ENCODE measurements around the gene FOXD4.
A peak's percentile ranks its signal among the peaks of the same experiment; 100 is the strongest.
"Not testable (repeated sequence)": the region's sequence is repeated elsewhere in the genome, so short reads cannot be mapped to it uniquely, and the experiment has no call there.

The FOXD4 gene

DNA sequence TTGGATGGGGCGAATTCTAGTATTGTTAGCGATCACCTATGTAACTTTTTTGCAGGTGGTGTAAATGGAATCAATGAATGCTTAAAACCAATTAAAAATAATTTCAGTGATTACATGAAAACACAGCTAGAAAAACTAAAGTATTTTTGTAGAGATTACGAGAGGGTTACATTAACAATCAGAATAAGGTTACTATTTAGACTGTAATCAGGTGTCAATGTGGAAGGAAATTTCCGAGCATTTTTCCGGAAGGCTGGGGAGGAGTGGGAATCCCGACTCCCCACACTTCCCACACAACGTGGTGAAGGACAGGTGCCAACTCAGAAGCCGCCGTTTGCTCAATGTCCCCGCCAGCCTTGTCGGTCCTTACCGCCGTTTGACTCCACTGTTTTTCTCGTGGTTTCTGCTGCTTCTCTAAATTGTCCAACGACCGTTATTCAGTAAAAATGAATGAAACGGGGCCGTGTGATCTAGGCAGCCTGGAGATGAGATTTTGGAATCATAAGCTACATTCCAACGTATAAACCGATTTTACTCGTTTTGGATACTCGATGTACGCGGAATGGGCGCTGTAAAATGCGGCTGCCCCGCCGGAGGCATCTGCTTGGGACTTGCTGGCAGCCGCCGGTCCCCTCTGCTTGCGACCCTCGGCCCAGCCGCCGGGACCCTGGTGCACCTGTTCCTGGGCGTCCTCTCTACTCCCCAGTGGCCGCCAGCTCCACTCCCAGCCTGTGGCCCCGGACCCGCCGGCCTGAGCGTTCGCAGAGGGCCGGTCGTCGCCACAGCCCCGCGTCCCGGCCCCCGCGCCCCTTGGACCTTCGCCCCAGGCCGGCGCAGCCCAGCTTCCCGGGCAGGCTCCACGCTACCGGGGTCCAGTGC lies 5.4 kb downstream of the FOXD4 start:
- H3K4me1 ChIP-seq (ENCODE audit: insufficient read depth, low read length); H3K27ac ChIP-seq (ENCODE audit: low read depth, low read length); H3K9ac ChIP-seq (ENCODE audit: low read depth, low read length); H3K36me3 ChIP-seq (ENCODE audit: insufficient read depth, low read length); H3K9me3 ChIP-seq (ENCODE audit: insufficient read depth, low read depth, low read length): not testable (repeated sequence)
- Histone ChIP-seq H3K4me3 (ENCODE audit: low read length) (peak overlapping the region; percentile 48; the same call in 1 of the 2 replicates), H3K27me3 (ENCODE audit: insufficient read depth, low read length) (peaks cover 97% of the 10 kb centered on the region)
- 2% methylated on average over 38 of the region's 55 CpGs for WGBS

DNA sequence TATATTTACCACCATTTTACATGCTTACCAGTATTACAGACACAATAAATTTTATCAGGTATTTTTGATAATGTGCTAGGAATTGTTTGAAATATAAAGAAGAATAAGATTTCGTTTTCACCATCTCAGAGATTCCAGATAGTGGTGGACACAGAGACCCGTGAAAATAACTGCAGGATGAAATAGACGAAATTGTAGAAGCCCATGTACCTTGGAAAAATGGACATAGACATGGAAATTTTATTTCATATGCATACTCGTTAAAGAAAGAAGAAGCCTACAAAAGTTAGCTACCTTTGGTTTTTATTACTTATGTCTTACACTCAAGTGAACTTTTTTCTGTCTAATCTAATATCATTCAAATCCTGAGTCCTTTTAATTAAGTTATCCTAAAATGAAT lies 7.5 kb downstream of the FOXD4 start:
- not testable (repeated sequence) for H3K4me3 ChIP-seq (ENCODE audit: low read length)
- WGBS = 50% methylated on average over 3 of the region's 4 CpGs
- H3K27me3 ChIP-seq (ENCODE audit: insufficient read depth, low read length) = peaks cover 93% of the 10 kb centered on the region

DNA sequence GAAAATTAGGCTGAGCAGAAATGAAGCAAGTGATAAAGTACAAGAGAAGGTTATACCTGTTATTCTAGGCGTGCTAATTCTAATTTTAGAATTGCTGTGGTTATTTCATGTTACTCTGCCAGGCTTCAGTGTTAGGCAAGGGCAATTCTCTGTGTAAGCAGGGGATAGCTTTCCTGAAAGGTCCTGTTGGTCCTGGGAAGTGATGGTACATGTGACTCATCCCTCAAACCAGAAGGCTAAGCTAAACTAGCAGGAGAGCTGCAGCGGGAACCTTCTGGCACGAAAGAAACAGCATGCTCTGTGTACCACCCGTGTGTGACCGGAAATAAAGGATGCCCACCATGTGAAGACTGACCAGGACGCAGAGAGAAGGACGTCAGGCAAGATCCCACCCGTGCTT lies 8.7 kb downstream of the FOXD4 start:
- H3K9me3 ChIP-seq (ENCODE audit: insufficient read depth, low read depth, low read length); H3K27ac ChIP-seq (ENCODE audit: low read depth, low read length); H3K9ac ChIP-seq (ENCODE audit: low read depth, low read length); H3K4me1 ChIP-seq (ENCODE audit: insufficient read depth, low read length); H3K36me3 ChIP-seq (ENCODE audit: insufficient read depth, low read length); H3K4me3 ChIP-seq (ENCODE audit: low read length): not testable (repeated sequence)
- WGBS = 29% methylated on average over 4 of the region's 8 CpGs
- H3K27me3 ChIP-seq (ENCODE audit: insufficient read depth, low read length) = peaks cover 86% of the 10 kb centered on the region

More for the DNA sequence above, 7.5 kb downstream of the FOXD4 start:
- not testable (repeated sequence) for H3K36me3 ChIP-seq (ENCODE audit: insufficient read depth, low read length); H3K4me1 ChIP-seq (ENCODE audit: insufficient read depth, low read length); H3K27ac ChIP-seq (ENCODE audit: low read depth, low read length); H3K9ac ChIP-seq (ENCODE audit: low read depth, low read length); H3K9me3 ChIP-seq (ENCODE audit: insufficient read depth, low read depth, low read length)

DNA sequence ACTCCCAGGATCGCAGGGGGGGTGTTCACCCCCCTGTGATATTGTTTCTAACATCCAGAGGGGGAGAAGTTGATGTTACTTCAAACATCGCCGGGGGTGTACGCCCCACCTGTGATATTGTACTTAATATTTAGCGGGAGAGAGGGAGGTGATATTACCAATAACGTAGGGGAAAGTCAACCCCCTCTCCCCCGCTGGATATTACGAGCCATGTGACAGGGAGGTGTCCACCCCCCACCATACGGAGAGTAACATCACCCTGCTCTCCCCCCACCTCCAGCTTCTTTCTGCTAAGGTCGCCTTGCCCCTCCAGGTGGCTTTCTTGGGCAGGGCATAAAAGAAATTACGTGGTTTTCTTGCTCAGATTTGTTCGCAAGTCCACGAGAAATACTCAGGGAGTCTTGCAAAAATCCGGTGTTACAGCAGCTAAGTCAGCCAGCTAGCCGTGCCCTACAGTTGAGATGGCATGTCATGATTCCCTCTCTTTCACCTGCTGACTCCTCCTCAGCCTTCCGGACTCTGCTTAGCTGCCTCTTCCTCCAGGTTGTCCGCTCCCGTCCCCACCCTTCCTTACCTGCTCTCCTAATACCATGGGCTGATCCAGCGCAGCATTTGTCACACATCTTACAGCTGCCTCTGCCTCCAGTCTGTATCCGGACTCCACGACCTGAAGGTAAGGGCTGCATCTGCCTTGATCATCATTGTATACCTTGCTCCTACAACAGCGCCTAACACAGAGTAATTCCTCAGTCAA lies 9.3 kb downstream of the FOXD4 start:
- not testable (repeated sequence) for H3K36me3 ChIP-seq (ENCODE audit: insufficient read depth, low read length); H3K9me3 ChIP-seq (ENCODE audit: insufficient read depth, low read depth, low read length); H3K9ac ChIP-seq (ENCODE audit: low read depth, low read length); H3K4me1 ChIP-seq (ENCODE audit: insufficient read depth, low read length); H3K27ac ChIP-seq (ENCODE audit: low read depth, low read length); H3K4me3 ChIP-seq (ENCODE audit: low read length)
- WGBS = 16% methylated on average over 15 of the region's 22 CpGs
- H3K27me3 ChIP-seq (ENCODE audit: insufficient read depth, low read length) = peaks cover 83% of the 10 kb centered on the region

DNA sequence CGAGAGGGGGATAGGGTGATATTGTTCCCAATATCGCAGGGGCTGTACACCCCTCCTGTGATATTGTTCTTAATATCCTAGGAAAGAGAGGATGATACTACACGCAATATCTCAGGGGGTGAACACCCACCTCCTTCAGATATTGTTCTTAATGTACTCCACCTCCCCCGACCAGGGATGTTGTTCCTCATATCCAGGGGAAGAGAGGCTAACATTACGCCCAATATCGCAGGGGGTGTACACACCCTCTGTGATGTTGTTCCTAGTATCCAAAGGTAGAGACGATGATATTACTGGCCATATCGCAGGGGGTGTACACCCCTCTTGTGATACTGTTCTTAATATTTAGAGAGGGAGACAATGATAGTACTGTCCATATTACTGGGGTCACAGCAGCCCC lies 12.2 kb downstream of the FOXD4 start:
- not testable (repeated sequence) for H3K4me3 ChIP-seq (ENCODE audit: low read length); H3K27ac ChIP-seq (ENCODE audit: low read depth, low read length); H3K9me3 ChIP-seq (ENCODE audit: insufficient read depth, low read depth, low read length); H3K9ac ChIP-seq (ENCODE audit: low read depth, low read length); H3K4me1 ChIP-seq (ENCODE audit: insufficient read depth, low read length); H3K36me3 ChIP-seq (ENCODE audit: insufficient read depth, low read length)
- H3K27me3 ChIP-seq (ENCODE audit: insufficient read depth, low read length) = peaks cover 57% of the 10 kb centered on the region
- WGBS = 84% methylated on average over 7 of the region's 8 CpGs

DNA sequence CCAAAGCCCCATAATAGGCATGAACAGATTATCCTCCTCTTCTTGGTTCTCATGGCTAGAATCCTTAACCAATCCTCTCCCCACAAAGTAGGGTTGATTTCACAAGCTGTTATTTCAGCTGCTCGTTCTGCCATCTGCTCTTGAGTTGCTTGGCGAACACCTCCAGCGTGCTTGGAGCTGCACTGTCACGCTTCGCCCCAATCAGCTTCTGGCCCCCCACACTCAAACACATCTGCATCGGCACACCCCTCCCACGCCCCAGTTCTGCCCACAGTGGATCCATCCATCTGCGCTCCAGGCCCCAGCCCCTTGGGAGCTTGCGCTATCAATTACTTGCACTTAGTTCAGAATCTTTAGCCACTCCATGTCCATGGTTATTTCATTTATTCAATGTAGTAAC lies 17.8 kb downstream of the FOXD4 start:
- not testable (repeated sequence) for H3K36me3 ChIP-seq (ENCODE audit: insufficient read depth, low read length); H3K4me3 ChIP-seq (ENCODE audit: low read length); H3K27me3 ChIP-seq (ENCODE audit: insufficient read depth, low read length); H3K4me1 ChIP-seq (ENCODE audit: insufficient read depth, low read length); H3K9ac ChIP-seq (ENCODE audit: low read depth, low read length); H3K27ac ChIP-seq (ENCODE audit: low read depth, low read length); H3K9me3 ChIP-seq (ENCODE audit: insufficient read depth, low read depth, low read length)
- WGBS = 89% methylated on average over 9 of the region's 9 CpGs

DNA sequence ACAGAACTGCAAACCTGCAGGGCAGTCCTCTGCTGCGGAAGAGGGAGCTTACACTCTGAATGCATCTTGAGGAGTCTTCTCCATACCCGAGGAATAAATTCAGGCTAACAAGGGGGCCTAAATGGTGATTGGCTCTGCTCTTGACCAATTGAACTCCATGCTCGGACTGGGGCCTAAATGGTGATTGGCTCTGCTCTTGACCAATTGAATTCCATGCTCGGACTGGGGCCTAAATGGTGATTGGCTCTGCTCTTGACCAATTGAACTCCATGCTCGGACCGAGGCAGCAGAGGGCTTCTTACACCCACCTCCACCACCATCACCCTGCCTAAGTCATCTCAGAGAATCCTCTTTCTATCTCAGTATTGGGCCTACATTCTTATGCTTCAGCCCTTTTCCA lies 18.4 kb downstream of the FOXD4 start:
- H3K4me3 ChIP-seq (ENCODE audit: low read length); H3K4me1 ChIP-seq (ENCODE audit: insufficient read depth, low read length); H3K9ac ChIP-seq (ENCODE audit: low read depth, low read length); H3K27me3 ChIP-seq (ENCODE audit: insufficient read depth, low read length); H3K36me3 ChIP-seq (ENCODE audit: insufficient read depth, low read length); H3K9me3 ChIP-seq (ENCODE audit: insufficient read depth, low read depth, low read length); H3K27ac ChIP-seq (ENCODE audit: low read depth, low read length): not testable (repeated sequence)
- 85% methylated on average over 6 of the region's 6 CpGs for WGBS

DNA sequence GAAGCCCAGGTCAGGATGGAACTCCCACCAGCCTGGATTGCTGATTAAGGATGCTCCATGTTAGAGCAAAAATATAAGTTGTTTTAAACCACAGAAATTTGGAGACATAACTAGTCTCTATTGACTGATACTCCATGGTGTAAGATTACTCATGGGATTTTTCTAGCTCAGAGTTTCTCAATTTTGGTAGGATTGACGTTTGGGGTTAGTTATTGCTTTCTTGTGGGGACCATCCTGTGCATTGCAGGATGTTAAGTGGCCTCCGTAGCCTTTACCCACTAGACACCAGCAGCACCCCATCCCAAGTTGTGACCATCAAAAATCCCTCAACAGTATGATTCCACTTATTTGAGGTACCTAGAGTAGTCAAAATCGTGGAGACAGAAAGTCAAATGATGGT lies 19.4 kb downstream of the FOXD4 start:
- H3K36me3 ChIP-seq (ENCODE audit: insufficient read depth, low read length); H3K9ac ChIP-seq (ENCODE audit: low read depth, low read length); H3K4me1 ChIP-seq (ENCODE audit: insufficient read depth, low read length); H3K27ac ChIP-seq (ENCODE audit: low read depth, low read length); H3K4me3 ChIP-seq (ENCODE audit: low read length); H3K9me3 ChIP-seq (ENCODE audit: insufficient read depth, low read depth, low read length); H3K27me3 ChIP-seq (ENCODE audit: insufficient read depth, low read length): not testable (repeated sequence)
- WGBS = 74% methylated on average over 1 of the region's 3 CpGs

DNA sequence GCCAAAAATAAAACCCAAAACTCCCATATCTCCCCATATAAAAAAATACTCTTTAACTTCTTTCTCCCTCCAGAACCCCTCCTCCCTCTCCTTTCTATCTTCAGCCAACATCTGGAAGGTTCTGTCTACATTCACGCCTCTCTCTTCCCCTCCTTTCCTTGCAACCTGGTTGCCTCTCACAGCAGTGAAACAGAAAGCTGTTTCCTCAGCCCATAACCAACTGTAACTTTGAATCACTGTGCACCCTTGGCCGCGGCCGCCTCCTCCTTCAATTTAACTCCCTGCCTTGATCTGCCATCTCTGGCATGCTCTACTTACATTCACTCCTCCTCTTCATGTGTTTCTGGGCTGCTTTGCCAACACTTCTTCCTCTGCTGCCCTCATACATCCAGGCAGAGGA lies 23.2 kb downstream of the FOXD4 start:
- not testable (repeated sequence) for H3K4me3 ChIP-seq (ENCODE audit: low read length); H3K9me3 ChIP-seq (ENCODE audit: insufficient read depth, low read depth, low read length); H3K27ac ChIP-seq (ENCODE audit: low read depth, low read length); H3K9ac ChIP-seq (ENCODE audit: low read depth, low read length); H3K4me1 ChIP-seq (ENCODE audit: insufficient read depth, low read length); H3K27me3 ChIP-seq (ENCODE audit: insufficient read depth, low read length); H3K36me3 ChIP-seq (ENCODE audit: insufficient read depth, low read length)
- WGBS = 78% methylated on average over 1 of the region's 4 CpGs

DNA sequence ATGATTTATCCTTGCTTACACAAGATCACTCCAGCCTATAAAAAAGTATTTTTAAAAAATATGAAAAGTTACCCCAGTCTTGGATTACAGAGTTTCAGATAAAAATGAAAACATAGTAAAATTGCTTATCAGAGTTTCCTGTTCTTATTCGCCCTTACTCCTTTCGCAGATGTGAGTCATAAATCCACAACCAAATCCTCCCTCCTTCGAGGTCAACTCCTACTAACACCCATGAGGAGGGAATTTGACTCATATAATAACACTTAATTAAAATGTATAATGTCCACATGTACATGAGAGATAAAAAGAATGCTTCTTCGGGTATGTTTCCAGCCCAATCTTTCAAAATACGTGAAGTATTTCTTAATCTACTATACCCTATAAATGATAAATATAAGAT lies 23.9 kb downstream of the FOXD4 start:
- no CpG with 5 or more reads among the region's 5 CpGs for WGBS
- not testable (repeated sequence) for H3K4me3 ChIP-seq (ENCODE audit: low read length); H3K36me3 ChIP-seq (ENCODE audit: insufficient read depth, low read length); H3K9ac ChIP-seq (ENCODE audit: low read depth, low read length); H3K27me3 ChIP-seq (ENCODE audit: insufficient read depth, low read length); H3K27ac ChIP-seq (ENCODE audit: low read depth, low read length); H3K9me3 ChIP-seq (ENCODE audit: insufficient read depth, low read depth, low read length); H3K4me1 ChIP-seq (ENCODE audit: insufficient read depth, low read length)

DNA sequence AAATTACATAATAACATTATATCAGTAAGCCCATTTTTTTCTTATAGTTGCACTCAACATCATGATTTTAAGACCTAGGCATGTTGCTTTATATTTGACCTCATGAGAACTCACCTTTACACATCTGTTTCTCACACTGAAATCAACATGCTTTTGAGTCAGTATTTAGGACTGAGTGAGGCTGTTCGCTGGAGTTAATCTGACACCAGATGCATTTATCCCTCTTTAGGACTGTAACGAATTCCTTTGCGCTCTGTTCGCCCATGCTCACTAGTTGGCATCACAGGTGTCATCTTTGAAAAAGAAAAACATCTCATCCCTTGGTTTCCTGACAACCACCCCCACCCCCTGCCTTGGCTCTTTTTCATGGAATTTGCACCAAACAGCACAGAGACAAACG lies 24.3 kb downstream of the FOXD4 start:
- not testable (repeated sequence) for H3K4me1 ChIP-seq (ENCODE audit: insufficient read depth, low read length); H3K27ac ChIP-seq (ENCODE audit: low read depth, low read length); H3K9ac ChIP-seq (ENCODE audit: low read depth, low read length); H3K4me3 ChIP-seq (ENCODE audit: low read length); H3K9me3 ChIP-seq (ENCODE audit: insufficient read depth, low read depth, low read length); H3K27me3 ChIP-seq (ENCODE audit: insufficient read depth, low read length); H3K36me3 ChIP-seq (ENCODE audit: insufficient read depth, low read length)
- WGBS = 95% methylated on average over 3 of the region's 5 CpGs

All from HUES64 (cell line).